OCI-LY3 (cell line): ENCODE results near the gene BLOC1S4.

Experiments used
- EZH2phosphoT487 ChIP-seq: fragments of 200-600 bp; shearing (Covaris generic); IDR thresholded peaks from 2 replicates; pipeline ENCODE4 v1.6.1; 2018; ENCODE audit warnings: antibody characterized with exemption, mixed run types, low read depth
- TF ChIP-seq, protein P1 (sequence below): fragments of 200-600, 300-600 bp; sonication (generic); IDR thresholded peaks from 2 replicates; pipeline ENCODE4 v1.5.1; 2014; ENCODE audit warnings: antibody characterized with exemption, low read length, low read depth

DNA sequence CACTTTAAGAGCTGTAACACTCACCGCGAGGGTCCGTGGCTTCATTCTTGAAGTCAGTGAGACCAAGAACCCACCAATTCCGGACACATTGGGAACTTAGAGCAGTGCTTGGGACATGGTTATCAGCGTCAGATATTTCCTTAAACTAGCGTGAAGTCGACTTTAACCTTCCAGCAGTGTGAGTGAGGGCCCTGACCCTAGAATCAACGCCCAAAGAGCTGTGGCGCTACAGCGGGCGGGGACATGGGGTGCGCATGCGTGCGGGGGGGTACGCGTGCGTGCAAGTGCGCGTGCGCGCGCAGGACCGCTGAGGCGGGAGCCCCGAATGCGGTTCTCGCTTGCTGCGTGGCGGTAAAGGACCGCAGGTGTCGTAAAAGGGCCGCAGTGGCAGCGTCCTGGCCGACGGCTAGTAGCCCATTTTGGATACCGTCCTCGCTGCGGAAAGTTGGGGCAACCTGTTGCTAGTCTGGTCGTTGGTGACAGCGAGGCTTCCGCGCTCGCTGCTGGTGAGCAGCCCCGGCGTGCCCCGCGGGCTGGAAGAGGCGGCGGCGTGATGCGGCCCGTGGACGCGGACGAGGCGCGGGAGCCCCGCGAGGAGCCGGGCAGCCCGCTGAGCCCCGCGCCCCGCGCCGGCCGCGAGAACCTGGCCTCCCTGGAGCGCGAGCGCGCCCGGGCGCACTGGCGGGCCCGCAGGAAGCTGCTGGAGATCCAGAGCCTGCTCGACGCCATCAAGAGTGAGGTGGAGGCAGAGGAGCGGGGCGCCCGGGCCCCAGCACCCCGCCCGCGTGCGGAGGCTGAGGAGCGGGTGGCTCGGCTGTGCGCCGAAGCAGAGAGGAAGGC lies 42.1 kb upstream of the BLOC1S4 start:
- TF ChIP-seq, protein P1, sequence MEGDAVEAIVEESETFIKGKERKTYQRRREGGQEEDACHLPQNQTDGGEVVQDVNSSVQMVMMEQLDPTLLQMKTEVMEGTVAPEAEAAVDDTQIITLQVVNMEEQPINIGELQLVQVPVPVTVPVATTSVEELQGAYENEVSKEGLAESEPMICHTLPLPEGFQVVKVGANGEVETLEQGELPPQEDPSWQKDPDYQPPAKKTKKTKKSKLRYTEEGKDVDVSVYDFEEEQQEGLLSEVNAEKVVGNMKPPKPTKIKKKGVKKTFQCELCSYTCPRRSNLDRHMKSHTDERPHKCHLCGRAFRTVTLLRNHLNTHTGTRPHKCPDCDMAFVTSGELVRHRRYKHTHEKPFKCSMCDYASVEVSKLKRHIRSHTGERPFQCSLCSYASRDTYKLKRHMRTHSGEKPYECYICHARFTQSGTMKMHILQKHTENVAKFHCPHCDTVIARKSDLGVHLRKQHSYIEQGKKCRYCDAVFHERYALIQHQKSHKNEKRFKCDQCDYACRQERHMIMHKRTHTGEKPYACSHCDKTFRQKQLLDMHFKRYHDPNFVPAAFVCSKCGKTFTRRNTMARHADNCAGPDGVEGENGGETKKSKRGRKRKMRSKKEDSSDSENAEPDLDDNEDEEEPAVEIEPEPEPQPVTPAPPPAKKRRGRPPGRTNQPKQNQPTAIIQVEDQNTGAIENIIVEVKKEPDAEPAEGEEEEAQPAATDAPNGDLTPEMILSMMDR = no peak
- TF ChIP-seq EZH2phosphoT487 = no peak
